ENCODE results near the gene ARL2.

Gene ARL2

GRCh38 chr11:65026810-65027209, 12.8 kb downstream of the ARL2 start:
- Histone ChIP-seq H3K36me3 (ENCODE audit: insufficient read depth, insufficient read length, low read length) (peaks cover 7% of the 10 kb centered on the region), H3K9ac (ENCODE audit: insufficient read length, low read depth) (no peak overlapping the region), H3K4me1 (ENCODE audit: insufficient read depth, insufficient read length) (no peaks in the 10 kb centered on the region), H3K27me3 (ENCODE audit: insufficient read depth, insufficient read length) (no peaks in the 10 kb centered on the region), H3K4me3 (ENCODE audit: insufficient read length, low read depth) (no peak overlapping the region), H3K9me3 (ENCODE audit: insufficient read depth, low read length) (no peaks in the 10 kb centered on the region)
- TF ChIP-seq SUZ12 (IDR thresholded peaks at IDR 0.05; ENCODE audit: extremely low read depth, insufficient read depth, insufficient read length) (no peak), YY1 (IDR thresholded peaks at IDR 0.05; ENCODE audit: insufficient read depth, insufficient read length) (no peak), ZNF274 (IDR thresholded peaks at IDR 0.05; ENCODE audit: low read depth, low read length) (no peak)
- no peak for DNase-seq (ENCODE audit: low read depth, low spot score)

GRCh38 chr11:65027213-65028067, 13.5 kb downstream of the ARL2 start, which contains the start of gene SNX15:
Gene SNX15, plus strand, starts transcription at chr11:65027439. Its CDS starts 99 bp downstream, at chr11:65027538.
- no peaks in the 10 kb centered on the region for H3K4me1 ChIP-seq (ENCODE audit: insufficient read depth, insufficient read length)
- DNase-seq (ENCODE audit: low read depth, low spot score) = peak; percentile 96
- peak; percentile 80 for TF ChIP-seq SUZ12 (IDR thresholded peaks at IDR 0.05; ENCODE audit: extremely low read depth, insufficient read depth, insufficient read length)
- TF ChIP-seq ZNF274 (IDR thresholded peaks at IDR 0.05; ENCODE audit: low read depth, low read length) = no peak
- H3K36me3 ChIP-seq (ENCODE audit: insufficient read depth, insufficient read length, low read length) = peaks cover 10% of the 10 kb centered on the region
- H3K9ac ChIP-seq (ENCODE audit: insufficient read length, low read depth) = peak within 1 kb of the TSS; percentile 83
- no peaks in the 10 kb centered on the region for H3K9me3 ChIP-seq (ENCODE audit: insufficient read depth, low read length)
- H3K4me3 ChIP-seq (ENCODE audit: insufficient read length, low read depth) = peak within 1 kb of the TSS; percentile 71
- H3K27me3 ChIP-seq (ENCODE audit: insufficient read depth, insufficient read length) = no peaks in the 10 kb centered on the region

- Histone ChIP-seq H3K4me1 (ENCODE audit: insufficient read depth, insufficient read length) (no peaks in the 10 kb centered on the region), H3K36me3 (ENCODE audit: insufficient read depth, insufficient read length, low read length) (peaks cover 42% of the 10 kb centered on the region), H3K4me3 (ENCODE audit: insufficient read length, low read depth) (no peak overlapping the region), H3K9me3 (ENCODE audit: insufficient read depth, low read length) (no peaks in the 10 kb centered on the region), H3K27me3 (ENCODE audit: insufficient read depth, insufficient read length) (no peaks in the 10 kb centered on the region), H3K9ac (ENCODE audit: insufficient read length, low read depth) (no peak overlapping the region)
- no peak for DNase-seq (ENCODE audit: low read depth, low spot score)
- TF ChIP-seq SUZ12 (IDR thresholded peaks at IDR 0.05; ENCODE audit: extremely low read depth, insufficient read depth, insufficient read length) = no peak
- no peak for TF ChIP-seq ZNF274 (IDR thresholded peaks at IDR 0.05; ENCODE audit: low read depth, low read length)
- TF ChIP-seq YY1 (IDR thresholded peaks at IDR 0.05; ENCODE audit: insufficient read depth, insufficient read length) = no peak
Observed at GRCh38 chr11:65032216-65032615, 18.3 kb downstream of the ARL2 start.

- Histone ChIP-seq H3K9me3 (ENCODE audit: insufficient read depth, low read length) (no peaks in the 10 kb centered on the region), H3K4me1 (ENCODE audit: insufficient read depth, insufficient read length) (no peaks in the 10 kb centered on the region), H3K27me3 (ENCODE audit: insufficient read depth, insufficient read length) (no peaks in the 10 kb centered on the region), H3K36me3 (ENCODE audit: insufficient read depth, insufficient read length, low read length) (peaks cover 58% of the 10 kb centered on the region), H3K4me3 (ENCODE audit: insufficient read length, low read depth) (no peak overlapping the region), H3K9ac (ENCODE audit: insufficient read length, low read depth) (no peak overlapping the region)
- no peak for DNase-seq (ENCODE audit: low read depth, low spot score)
- TF ChIP-seq YY1 (IDR thresholded peaks at IDR 0.05; ENCODE audit: insufficient read depth, insufficient read length) (no peak), ZNF274 (IDR thresholded peaks at IDR 0.05; ENCODE audit: low read depth, low read length) (no peak), SUZ12 (IDR thresholded peaks at IDR 0.05; ENCODE audit: extremely low read depth, insufficient read depth, insufficient read length) (no peak)
Observed at GRCh38 chr11:65034423-65034822, 20.5 kb downstream of the ARL2 start.

GRCh38 chr11:65035579-65035978, 21.6 kb downstream of the ARL2 start:
- DNase-seq (ENCODE audit: low read depth, low spot score) = no peak
- no peaks in the 10 kb centered on the region for H3K4me1 ChIP-seq (ENCODE audit: insufficient read depth, insufficient read length)
- H3K36me3 ChIP-seq (ENCODE audit: insufficient read depth, insufficient read length, low read length) = peaks cover 65% of the 10 kb centered on the region
- no peak overlapping the region for H3K4me3 ChIP-seq (ENCODE audit: insufficient read length, low read depth)
- no peaks in the 10 kb centered on the region for H3K27me3 ChIP-seq (ENCODE audit: insufficient read depth, insufficient read length)
- no peak for TF ChIP-seq ZNF274 (IDR thresholded peaks at IDR 0.05; ENCODE audit: low read depth, low read length)
- TF ChIP-seq SUZ12 (IDR thresholded peaks at IDR 0.05; ENCODE audit: extremely low read depth, insufficient read depth, insufficient read length) = no peak
- no peak for TF ChIP-seq YY1 (IDR thresholded peaks at IDR 0.05; ENCODE audit: insufficient read depth, insufficient read length)
- no peaks in the 10 kb centered on the region for H3K9me3 ChIP-seq (ENCODE audit: insufficient read depth, low read length)
- H3K9ac ChIP-seq (ENCODE audit: insufficient read length, low read depth) = no peak overlapping the region

GRCh38 chr11:65036931-65037330, 23.0 kb downstream of the ARL2 start:
- peaks cover 61% of the 10 kb centered on the region for H3K36me3 ChIP-seq (ENCODE audit: insufficient read depth, insufficient read length, low read length)

GRCh38 chr11:65040520-65040846, 26.5 kb downstream of the ARL2 start:
- Histone ChIP-seq H3K4me1 (ENCODE audit: insufficient read depth, insufficient read length) (peaks cover 10% of the 10 kb centered on the region), H3K4me3 (ENCODE audit: insufficient read length, low read depth) (peak overlapping the region; percentile 91), H3K9me3 (ENCODE audit: insufficient read depth, low read length) (no peaks in the 10 kb centered on the region), H3K36me3 (ENCODE audit: insufficient read depth, insufficient read length, low read length) (peaks cover 64% of the 10 kb centered on the region), H3K9ac (ENCODE audit: insufficient read length, low read depth) (peak overlapping the region; percentile 68), H3K27me3 (ENCODE audit: insufficient read depth, insufficient read length) (no peaks in the 10 kb centered on the region)
- no peak for DNase-seq (ENCODE audit: low read depth, low spot score)
- no peak for TF ChIP-seq ZNF274 (IDR thresholded peaks at IDR 0.05; ENCODE audit: low read depth, low read length)
- TF ChIP-seq YY1 (IDR thresholded peaks at IDR 0.05; ENCODE audit: insufficient read depth, insufficient read length) = no peak
- TF ChIP-seq SUZ12 (IDR thresholded peaks at IDR 0.05; ENCODE audit: extremely low read depth, insufficient read depth, insufficient read length) = no peak

More at GRCh38 chr11:65036931-65037330, 23.0 kb downstream of the ARL2 start:
- TF ChIP-seq YY1 (IDR thresholded peaks at IDR 0.05; ENCODE audit: insufficient read depth, insufficient read length) (no peak), SUZ12 (IDR thresholded peaks at IDR 0.05; ENCODE audit: extremely low read depth, insufficient read depth, insufficient read length) (no peak), ZNF274 (IDR thresholded peaks at IDR 0.05; ENCODE audit: low read depth, low read length) (no peak)
- DNase-seq (ENCODE audit: low read depth, low spot score) = no peak
- Histone ChIP-seq H3K4me3 (ENCODE audit: insufficient read length, low read depth) (no peak overlapping the region), H3K9me3 (ENCODE audit: insufficient read depth, low read length) (no peaks in the 10 kb centered on the region), H3K4me1 (ENCODE audit: insufficient read depth, insufficient read length) (no peaks in the 10 kb centered on the region), H3K9ac (ENCODE audit: insufficient read length, low read depth) (no peak overlapping the region), H3K27me3 (ENCODE audit: insufficient read depth, insufficient read length) (no peaks in the 10 kb centered on the region)

Measured in NT2/D1 (cell line).